Epithelial cell of proximal tubule (primary cell): ENCODE results near the gene SYTL5. TPM values are rescaled to one million over a fixed set of nuclear protein-coding genes. Genes with fewer than 3 reads are reported as not detected.

Experiments used
- DNase-seq: peaks from one replicate; pipeline ENCODE4 v3.0.0-alpha.2; 2011; ENCODE audit warnings: low read depth
- H3K4me3 ChIP-seq: 2 replicates; pipeline ENCODE4 v1.5.1; 2011; ENCODE audit warnings: low read depth, mild to moderate bottlenecking, low read length
- total RNA-seq: library from RNA; depleted of rRNA; stranded (reverse); fragments of >200 nt; gene quantifications from 2 replicates; pipeline ENCODE4 v1.2.3, GENCODE V29; 2015
- TF ChIP-seq, protein P1 (sequence below): conservative IDR thresholded peaks from 2 replicates; pipeline ENCODE4 v1.5.1; 2012; ENCODE audit warnings: low read depth, mild to moderate bottlenecking, low read length

Gene SYTL5
- total RNA-seq, 1 donor from 2014 or later, result 0.17 TPM

DNA sequence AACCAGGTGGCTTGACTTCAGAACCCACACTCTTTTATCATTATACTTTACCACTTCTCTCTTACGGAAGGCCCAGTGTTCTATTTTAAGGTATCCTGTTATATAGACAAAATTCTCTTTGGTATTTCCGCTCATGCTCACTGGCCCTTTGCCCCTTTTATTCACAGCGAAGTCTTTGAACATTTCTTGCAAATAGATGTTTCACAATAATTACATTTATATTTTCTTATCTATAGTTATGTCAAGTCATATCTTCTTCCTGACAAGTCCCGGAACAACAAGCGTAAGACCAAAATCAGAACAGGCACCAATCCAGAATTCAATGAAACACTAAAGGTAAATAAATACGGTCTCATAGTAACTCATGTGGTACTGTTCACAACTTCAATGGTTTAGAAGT is 102.0 kb downstream of the SYTL5 start:
- no peak overlapping the region for H3K4me3 ChIP-seq
- TF ChIP-seq, protein P1, sequence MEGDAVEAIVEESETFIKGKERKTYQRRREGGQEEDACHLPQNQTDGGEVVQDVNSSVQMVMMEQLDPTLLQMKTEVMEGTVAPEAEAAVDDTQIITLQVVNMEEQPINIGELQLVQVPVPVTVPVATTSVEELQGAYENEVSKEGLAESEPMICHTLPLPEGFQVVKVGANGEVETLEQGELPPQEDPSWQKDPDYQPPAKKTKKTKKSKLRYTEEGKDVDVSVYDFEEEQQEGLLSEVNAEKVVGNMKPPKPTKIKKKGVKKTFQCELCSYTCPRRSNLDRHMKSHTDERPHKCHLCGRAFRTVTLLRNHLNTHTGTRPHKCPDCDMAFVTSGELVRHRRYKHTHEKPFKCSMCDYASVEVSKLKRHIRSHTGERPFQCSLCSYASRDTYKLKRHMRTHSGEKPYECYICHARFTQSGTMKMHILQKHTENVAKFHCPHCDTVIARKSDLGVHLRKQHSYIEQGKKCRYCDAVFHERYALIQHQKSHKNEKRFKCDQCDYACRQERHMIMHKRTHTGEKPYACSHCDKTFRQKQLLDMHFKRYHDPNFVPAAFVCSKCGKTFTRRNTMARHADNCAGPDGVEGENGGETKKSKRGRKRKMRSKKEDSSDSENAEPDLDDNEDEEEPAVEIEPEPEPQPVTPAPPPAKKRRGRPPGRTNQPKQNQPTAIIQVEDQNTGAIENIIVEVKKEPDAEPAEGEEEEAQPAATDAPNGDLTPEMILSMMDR, result no peak
- DNase-seq, result no peak

DNA sequence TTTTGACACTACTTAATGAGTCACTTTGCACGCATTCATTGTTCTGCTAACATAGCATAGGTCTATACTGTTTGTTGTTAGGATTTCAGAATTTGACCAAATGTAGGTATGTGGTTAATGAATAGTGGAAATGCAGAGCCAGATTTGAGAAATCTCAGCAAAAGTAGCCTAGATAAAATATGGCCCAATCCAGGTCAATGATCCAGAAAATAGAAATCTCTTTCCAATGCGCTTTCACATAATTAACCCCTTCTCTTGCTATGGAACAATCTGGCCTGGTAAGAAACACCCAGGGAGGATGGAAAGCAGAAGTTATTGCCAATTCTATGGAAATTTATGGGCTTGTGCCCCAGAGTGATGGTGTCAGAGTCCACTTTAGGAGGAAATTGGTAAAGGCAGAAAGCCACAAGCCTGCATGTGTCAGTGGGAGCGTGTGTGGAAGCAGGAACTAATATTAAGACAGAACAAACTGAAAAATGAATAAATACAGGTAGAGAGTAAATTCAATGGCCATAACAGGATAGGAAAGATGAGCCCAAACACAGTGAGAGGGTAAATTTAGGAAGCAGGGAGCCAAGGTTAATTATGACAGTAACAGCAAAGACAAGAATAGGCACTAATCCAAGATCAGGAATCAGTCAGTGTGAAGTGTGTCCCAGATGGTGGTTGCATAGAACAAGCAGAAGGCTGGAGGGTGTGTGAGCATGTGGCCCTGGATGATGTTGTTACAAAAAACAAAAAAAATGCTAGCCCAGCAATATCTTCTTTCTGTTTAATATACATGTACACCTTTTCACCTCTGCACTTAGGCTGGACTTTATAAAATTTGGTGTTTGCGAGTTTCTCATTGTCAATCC is 102.9 kb downstream of the SYTL5 start:
- TF ChIP-seq, protein P1, result no peak
- DNase-seq, result no peak
- H3K4me3 ChIP-seq, result no peak overlapping the region

DNA sequence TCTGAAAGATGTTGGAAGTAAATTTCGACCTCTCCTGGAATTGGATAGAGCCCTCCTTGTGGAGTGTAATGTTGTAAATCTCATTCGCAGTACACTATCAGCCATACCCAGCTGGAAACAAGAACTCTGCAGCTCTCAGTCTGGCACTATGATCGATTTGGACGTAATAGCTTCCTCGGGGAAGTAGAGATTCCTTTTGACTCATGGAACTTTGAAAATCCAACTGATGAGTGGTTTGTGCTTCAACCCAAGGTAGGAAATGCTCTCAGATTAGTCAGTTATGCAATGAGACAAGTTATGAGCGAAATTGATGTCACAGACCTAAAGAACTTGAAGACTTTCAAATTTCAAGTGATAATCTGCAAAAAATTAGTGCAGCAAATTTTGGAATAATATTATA is 103.9 kb downstream of the SYTL5 start:
- no peak for DNase-seq
- TF ChIP-seq, protein P1, result no peak
- no peak overlapping the region for H3K4me3 ChIP-seq

DNA sequence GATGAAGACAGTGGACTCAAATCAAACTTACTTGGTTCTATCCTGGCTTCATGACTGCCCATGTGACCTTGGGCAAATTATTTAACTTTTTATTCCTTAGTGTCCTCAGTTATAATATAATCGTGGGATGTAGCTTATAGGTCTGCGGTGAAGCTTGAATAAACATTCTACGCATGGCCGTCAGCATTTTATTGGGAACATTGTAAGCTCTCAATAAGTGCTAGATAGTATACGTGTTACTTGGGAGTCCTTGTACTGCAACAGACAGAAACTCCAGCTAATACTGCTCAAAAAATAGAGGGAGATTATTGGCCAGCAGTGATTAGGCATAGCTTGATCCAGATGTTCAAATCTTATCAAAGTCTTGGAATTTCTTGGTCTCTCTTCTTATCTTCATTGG is 104.8 kb downstream of the SYTL5 start:
- TF ChIP-seq, protein P1, result no peak
- no peak overlapping the region for H3K4me3 ChIP-seq
- no peak for DNase-seq

DNA sequence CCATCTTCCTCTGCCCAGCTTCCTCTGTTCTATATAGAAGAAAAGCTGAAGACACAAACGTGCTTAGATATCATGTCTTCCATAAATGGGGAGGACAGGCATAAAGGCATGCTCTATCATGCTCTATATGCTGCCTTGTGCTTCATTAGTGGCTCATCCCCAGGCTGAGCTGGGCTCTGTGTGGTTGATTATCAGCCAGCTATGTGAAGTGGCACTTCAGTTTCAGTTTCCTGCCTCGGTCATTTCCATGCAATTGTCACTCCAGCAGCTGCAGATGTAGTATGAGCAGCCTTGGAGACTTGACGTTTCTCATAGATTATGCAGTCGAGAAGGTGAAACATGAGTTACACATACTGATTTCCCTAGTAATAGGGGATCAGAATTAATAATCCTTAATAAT is 106.2 kb downstream of the SYTL5 start:
- TF ChIP-seq, protein P1, result no peak
- no peak overlapping the region for H3K4me3 ChIP-seq
- DNase-seq, result no peak

DNA sequence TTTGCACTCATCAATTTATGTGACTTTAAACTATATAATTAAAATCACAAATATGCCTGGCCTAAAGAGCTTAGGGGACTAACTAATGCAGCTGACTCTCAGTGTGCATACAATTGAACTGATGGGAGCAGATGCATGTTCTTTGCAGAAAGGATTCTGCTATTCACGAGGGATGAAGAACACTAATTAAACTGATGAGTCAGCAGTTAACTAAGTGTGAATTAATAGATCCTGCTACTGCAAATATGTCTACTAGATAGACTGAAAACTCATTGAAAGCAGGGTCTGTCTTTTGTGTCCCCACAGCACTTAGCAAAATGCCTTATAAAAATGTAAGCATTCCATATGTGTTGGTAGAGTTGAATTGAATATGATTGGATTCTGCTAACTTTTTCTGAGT is 110.4 kb downstream of the SYTL5 start:
- no peak for DNase-seq
- no peak overlapping the region for H3K4me3 ChIP-seq
- TF ChIP-seq, protein P1, result no peak

DNA sequence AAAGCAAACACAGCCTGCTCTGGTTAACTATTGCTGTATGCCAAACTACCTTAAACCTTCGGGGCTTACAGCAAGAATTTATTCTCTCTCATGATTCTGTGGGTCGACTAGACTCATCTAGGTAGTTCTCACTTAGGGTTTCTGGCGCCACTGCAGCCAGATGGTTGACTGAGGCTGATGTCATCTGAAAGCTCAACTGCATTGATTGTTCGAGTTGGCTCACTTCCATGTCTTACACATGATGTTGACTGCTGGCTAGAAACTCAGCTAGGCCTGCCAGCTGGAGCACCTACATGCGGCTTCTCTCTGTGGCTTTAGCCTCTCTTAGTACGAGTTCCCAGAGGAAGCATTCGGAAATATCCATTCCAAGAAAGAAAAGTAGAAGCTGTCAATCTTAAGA is 111.1 kb downstream of the SYTL5 start:
- TF ChIP-seq, protein P1, result no peak
- no peak overlapping the region for H3K4me3 ChIP-seq
- DNase-seq, result no peak
